Spinal cord (tissue), 4 donors: ENCODE measurements around the gene THAP7. TPM values are rescaled to one million over a fixed set of nuclear protein-coding genes. Genes with fewer than 3 reads are reported as not detected.

Source experiments
- polyA plus RNA-seq, 2 donors: library from polyadenylated mRNA; unstranded; fragments of 120-200 nt; gene quantifications; one replicate each; pipeline ENCODE4 v1.2.1, GENCODE V29; 2013; ENCODE audit not compliant: insufficient read length in 2 of 2
- small RNA-seq: library from RNA; depleted of rRNA; stranded (forward); fragments of <200 nt; gene quantifications from one replicate; pipeline ENCODE3, GENCODE V24; 2014; ENCODE audit warnings: low replicate concordance
- total RNA-seq, 2 donors: library from RNA; depleted of rRNA in 1 of 2; stranded (reverse); fragments of 120-200 nt in 1 of 2; fragments of >200 nt in 1 of 2; gene quantifications; one replicate each; pipeline versions ENCODE4 v1.2.3 to v1.2.4, GENCODE V29; 2013 to 2014

The THAP7 gene
- total and polyA plus RNA-seq, 4 donors, result 15.1 to 37.2 (median 30.1) TPM

Small RNA genes within 50 kb of the gene (small RNA-seq; reads per million reads assigned to genes)
- not detected for gene MIR649

Other genes with a start within 250 kb of the THAP7 start
- 100 to 1,000 TPM in 1 of 2 donors, 10 to 100 TPM in 1; 52.2 to 201 TPM for gene SERPIND1, start 228.0 kb downstream of the THAP7 start, total RNA-seq
- gene SERPIND1, start 228.0 kb downstream of the THAP7 start, polyA plus RNA-seq, result 10 to 100 TPM in 1 of 2 donors, 1 to 10 TPM in 1; 9.6 to 70.4 TPM
- 10 to 100 TPM; 57.6 to 83.5 TPM for gene PI4KA, start 143.3 kb downstream of the THAP7 start, total RNA-seq
- 100 to 1,000 TPM in 1 of 2 donors, 10 to 100 TPM in 1; 95.4 to 136 TPM for gene PI4KA, start 143.3 kb downstream of the THAP7 start, polyA plus RNA-seq
- 10 to 100 TPM; 11.5 to 21.8 TPM for gene SNAP29, start 143.1 kb downstream of the THAP7 start, total RNA-seq
- 10 to 100 TPM; 29.0 to 33.3 TPM for gene SNAP29, start 143.1 kb downstream of the THAP7 start, polyA plus RNA-seq
- 10 to 100 TPM; 55.2 to 63.6 TPM for gene CRKL, start 84.7 kb downstream of the THAP7 start, total RNA-seq
- 10 to 100 TPM; 65.5 to 88.0 TPM for gene CRKL, start 84.7 kb downstream of the THAP7 start, polyA plus RNA-seq
- gene AIFM3, start 34.9 kb downstream of the THAP7 start, total RNA-seq, result 100 to 1,000 TPM in 1 of 2 donors, 10 to 100 TPM in 1; 29.4 to 147 TPM
- gene AIFM3, start 34.9 kb downstream of the THAP7 start, polyA plus RNA-seq, result 10 to 100 TPM; 31.1 to 49.0 TPM
- gene LZTR1, start 19.8 kb downstream of the THAP7 start, total RNA-seq, result 10 to 100 TPM; 44.8 to 66.6 TPM
- gene LZTR1, start 19.8 kb downstream of the THAP7 start, polyA plus RNA-seq, result 10 to 100 TPM; 68.5 to 93.6 TPM
- gene P2RX6, start 13.0 kb upstream of the THAP7 start, total RNA-seq, result 1 to 10 TPM; 1.6 to 3.3 TPM
- 1 to 10 TPM; 3.7 to 8.4 TPM for gene P2RX6, start 13.0 kb upstream of the THAP7 start, polyA plus RNA-seq
- gene SLC7A4, start 30.4 kb upstream of the THAP7 start, total RNA-seq, result 1 to 10 TPM; 1.5 to 4.1 TPM
- gene SLC7A4, start 30.4 kb upstream of the THAP7 start, polyA plus RNA-seq, result 1 to 10 TPM; 7.4 to 9.0 TPM
- gene LRRC74B, start 43.8 kb upstream of the THAP7 start, total RNA-seq, result 1 to 10 TPM in 1 of 2 donors, not detected in 1; 4.7 TPM
- gene LRRC74B, start 43.8 kb upstream of the THAP7 start, polyA plus RNA-seq, result 1 to 10 TPM; 1.5 to 1.7 TPM